Body of pancreas (tissue), 4 donors: ENCODE data around the gene PNPLA2.

Source experiments
- POLR2A ChIP-seq, 3 donors: fragments of 450-650 bp; IDR thresholded peaks; one replicate each; pipeline ENCODE4 v1.6.1; 2016; ENCODE audit warnings: antibody characterized with exemption in 3 of 3, mild to moderate bottlenecking in 2 of 3
- TF ChIP-seq, protein P1 (sequence below), 7 experiments: fragments of 450-650 bp in 4 of 7; fragments of 200-600 bp in 3 of 7; sonication (generic) in 3 of 7; IDR thresholded peaks; one replicate each; pipeline ENCODE4 v1.5.1; 2016 to 2019; ENCODE audit warnings: antibody characterized with exemption in 7 of 7

DNA sequence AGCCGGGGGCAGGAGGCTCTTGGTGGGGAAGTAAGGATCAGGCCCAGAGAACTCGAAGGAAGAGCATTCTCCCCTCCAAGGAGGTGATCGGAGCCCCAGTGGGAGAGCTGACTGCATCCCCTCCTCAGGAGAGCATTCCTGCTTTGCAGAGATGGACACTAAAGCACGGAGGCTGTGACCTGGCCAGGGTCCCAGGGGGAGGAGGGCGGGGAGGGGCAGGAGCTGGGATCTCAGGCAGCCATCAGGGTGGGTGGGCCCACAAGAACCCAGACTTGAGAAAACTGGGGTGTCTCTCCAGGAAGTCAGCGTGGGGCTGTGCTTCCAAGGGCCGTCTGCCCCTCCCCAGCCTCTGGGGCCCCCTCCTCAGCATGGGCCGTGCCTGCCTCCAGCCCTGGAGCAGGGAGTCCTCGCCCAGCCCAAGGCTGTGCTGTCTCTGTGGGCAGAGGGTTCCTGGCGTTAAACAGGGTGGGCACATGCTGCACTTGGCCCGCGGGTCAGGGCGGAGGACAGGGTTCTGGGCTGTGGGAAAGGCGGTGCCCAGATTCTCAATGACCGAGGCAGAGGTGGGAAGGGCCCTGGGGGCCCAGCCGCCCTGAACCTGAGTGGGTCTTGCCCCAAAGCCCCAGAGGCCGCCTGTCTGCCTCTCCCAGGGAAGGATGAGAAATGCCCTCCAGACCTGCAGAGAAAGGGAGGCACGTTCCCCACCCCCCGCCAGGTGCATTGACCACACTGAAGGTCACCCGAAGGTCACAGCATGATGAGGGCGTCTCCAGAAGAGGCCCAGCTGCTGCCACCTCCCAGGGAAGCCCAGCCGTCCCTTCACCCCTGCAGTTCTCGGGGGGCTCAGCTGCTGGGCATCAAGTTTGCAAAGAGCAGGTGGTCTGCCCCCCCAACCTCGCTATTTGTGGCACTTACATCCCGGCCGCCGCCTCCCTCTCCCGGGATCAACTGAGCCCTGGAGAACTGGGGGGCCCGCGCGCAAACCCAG is 29.5 kb upstream of the PNPLA2 start:
- TF ChIP-seq POLR2A (IDR thresholded peaks at IDR 0.05) = no peak
- TF ChIP-seq, protein P1, sequence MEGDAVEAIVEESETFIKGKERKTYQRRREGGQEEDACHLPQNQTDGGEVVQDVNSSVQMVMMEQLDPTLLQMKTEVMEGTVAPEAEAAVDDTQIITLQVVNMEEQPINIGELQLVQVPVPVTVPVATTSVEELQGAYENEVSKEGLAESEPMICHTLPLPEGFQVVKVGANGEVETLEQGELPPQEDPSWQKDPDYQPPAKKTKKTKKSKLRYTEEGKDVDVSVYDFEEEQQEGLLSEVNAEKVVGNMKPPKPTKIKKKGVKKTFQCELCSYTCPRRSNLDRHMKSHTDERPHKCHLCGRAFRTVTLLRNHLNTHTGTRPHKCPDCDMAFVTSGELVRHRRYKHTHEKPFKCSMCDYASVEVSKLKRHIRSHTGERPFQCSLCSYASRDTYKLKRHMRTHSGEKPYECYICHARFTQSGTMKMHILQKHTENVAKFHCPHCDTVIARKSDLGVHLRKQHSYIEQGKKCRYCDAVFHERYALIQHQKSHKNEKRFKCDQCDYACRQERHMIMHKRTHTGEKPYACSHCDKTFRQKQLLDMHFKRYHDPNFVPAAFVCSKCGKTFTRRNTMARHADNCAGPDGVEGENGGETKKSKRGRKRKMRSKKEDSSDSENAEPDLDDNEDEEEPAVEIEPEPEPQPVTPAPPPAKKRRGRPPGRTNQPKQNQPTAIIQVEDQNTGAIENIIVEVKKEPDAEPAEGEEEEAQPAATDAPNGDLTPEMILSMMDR (IDR thresholded peaks at IDR 0.05) = no peak
